SK-N-SH (cell line): Measurements from ENCODE around the gene MRPS6. TPM values are rescaled to one million over a fixed set of nuclear protein-coding genes. Genes with fewer than 3 reads are reported as not detected.

Experiments used
- CTCF ChIA-PET: fragments of 300-600, 350-600 bp; formaldehyde crosslinking; extraction: SDS; loops from one replicate; lab custom pipeline; 2021; lab: Yijun Ruan, JAX
- POLR2A ChIA-PET: fragments of 350-600 bp; sonication (Branson Sonifier 250); formaldehyde crosslinking; extraction: SDS; loops from one replicate; lab custom pipeline; 2020; ENCODE audit warnings: antibody characterized with exemption, inconsistent platforms; lab: Yijun Ruan, JAX
- DNase-seq: peaks from one replicate; pipeline ENCODE4 v3.0.0; 2012
- H2AFZ ChIP-seq: fragments of 200-600 bp; sonication (generic); 2 replicates; pipeline ENCODE4 v1.8.1; 2016; ENCODE audit warnings: antibody characterized with exemption, mild to moderate bottlenecking, low read depth
- H3F3A ChIP-seq: fragments of 200-600 bp; sonication (generic); replicated peaks from 2 replicates; pipeline ENCODE3; 2016; ENCODE audit warnings: antibody characterized with exemption, mild to moderate bottlenecking; ENCODE audit not compliant: insufficient read depth
- H3K27ac ChIP-seq, 2 experiments: fragments of 200-500 bp in 1 of 2; fragments of 200-600 bp in 1 of 2; sonication (Bioruptor generic) in 1 of 2; sonication (generic), shearing (Covaris generic) in 1 of 2; 2 replicates each; pipeline versions ENCODE4 v1.5.1 to v1.6.1; 2014 to 2016; ENCODE audit warnings: low read depth in 2 of 2, inconsistent platforms in 1 of 2, low read length in 1 of 2, mild to moderate bottlenecking in 1 of 2, mixed read lengths in 1 of 2
- H3K27me3 ChIP-seq: fragments of 200-600 bp; sonication (generic), shearing (Covaris generic); 2 replicates; pipeline ENCODE4 v1.6.1; 2016; ENCODE audit warnings: mixed run types; ENCODE audit not compliant: insufficient read depth
- H3K36me3 ChIP-seq, 2 experiments: fragments of 200-500 bp in 1 of 2; fragments of 200-600 bp in 1 of 2; sonication (Bioruptor generic) in 1 of 2; sonication (generic) in 1 of 2; replicated peaks in 1 of 2; 2 replicates each; pipeline versions ENCODE3 to v1.5.1; 2014 to 2016; ENCODE audit warnings: low read length in 1 of 2, mild to moderate bottlenecking in 1 of 2; ENCODE audit not compliant: insufficient read depth in 2 of 2, control insufficient read depth in 1 of 2
- H3K4me1 ChIP-seq, 2 experiments: fragments of 200-500 bp in 1 of 2; fragments of 200-600 bp in 1 of 2; sonication (Bioruptor generic) in 1 of 2; sonication (generic), shearing (Covaris generic) in 1 of 2; 2 replicates each; pipeline versions ENCODE4 v1.5.1 to v1.6.1; 2014 to 2016; ENCODE audit warnings: low read depth in 1 of 2, low read length in 1 of 2, mixed run types in 1 of 2; ENCODE audit not compliant: insufficient read depth in 2 of 2, control insufficient read depth in 1 of 2
- H3K4me2 ChIP-seq: fragments of 200-600 bp; sonication (generic), shearing (Covaris generic); 2 replicates; pipeline ENCODE4 v1.6.1; 2017; ENCODE audit warnings: mixed run types
- H3K4me3 ChIP-seq, 2 experiments: fragments of 200-500 bp in 1 of 2; fragments of 200-600 bp in 1 of 2; sonication (Bioruptor generic) in 1 of 2; sonication (generic), shearing (Covaris generic) in 1 of 2; 2 replicates each; pipeline versions ENCODE4 v1.5.1 to v1.8.1; 2014 to 2016; ENCODE audit warnings: low read depth in 2 of 2, inconsistent platforms in 1 of 2, low read length in 1 of 2, mild to moderate bottlenecking in 1 of 2, mixed read lengths in 1 of 2, moderate library complexity in 1 of 2
- H3K79me2 ChIP-seq: fragments of 200-600 bp; sonication (generic); 2 replicates; pipeline ENCODE4 v1.8.1; 2017; ENCODE audit warnings: mild to moderate bottlenecking; ENCODE audit not compliant: insufficient read depth
- H3K9ac ChIP-seq: fragments of 200-600 bp; sonication (generic); 2 replicates; pipeline ENCODE4 v1.6.1; 2017; ENCODE audit warnings: mixed run types
- H3K9me2 ChIP-seq: fragments of 200-600 bp; sonication (generic); 2 replicates; pipeline ENCODE4 v1.6.1; 2017; ENCODE audit warnings: mixed run types
- H3K9me3 ChIP-seq: fragments of 200-600 bp; sonication (generic); 2 replicates; pipeline ENCODE4 v1.6.1; 2017; ENCODE audit warnings: mixed run types, mild to moderate bottlenecking, moderate library complexity
- H4K20me1 ChIP-seq: fragments of 200-600 bp; sonication (generic); 2 replicates; pipeline ENCODE4 v1.6.1; 2017; ENCODE audit warnings: mild to moderate bottlenecking, mixed run types; ENCODE audit not compliant: insufficient read depth
- CHD2 ChIP-seq: fragments of 150-350 bp; IDR thresholded peaks from 2 replicates; pipeline ENCODE4 v1.6.1; 2018; ENCODE audit warnings: low read length; ENCODE audit not compliant: partially characterized antibody
- ELF1 ChIP-seq: IDR thresholded peaks from 2 replicates; pipeline ENCODE4 v1.4.0; 2012
- EP300 ChIP-seq, 2 experiments: IDR thresholded peaks; 2 replicates each; pipeline versions ENCODE4 v1.4.0 to v1.6.1; 2012; ENCODE audit warnings: borderline replicate concordance in 1 of 2, low read depth in 1 of 2, low read length in 1 of 2
- EZH2phosphoT487 ChIP-seq: fragments of 200-600 bp; sonication (generic); IDR thresholded peaks from 2 replicates; pipeline ENCODE4 v1.6.1; 2017; ENCODE audit warnings: low read depth, mixed run types, mild to moderate bottlenecking, antibody characterized with exemption, moderate library complexity, borderline replicate concordance
- FOSL2 ChIP-seq: IDR thresholded peaks from 2 replicates; pipeline ENCODE4 v1.4.0; 2012; ENCODE audit warnings: low read depth, mild to moderate bottlenecking, moderate library complexity, borderline replicate concordance
- FOXJ3 ChIP-seq: sonication (generic); formaldehyde crosslinking; IDR thresholded peaks from 2 replicates; pipeline ENCODE4 v1.5.1; 2020; ENCODE audit warnings: mild to moderate bottlenecking, missing genetic modification reagents
- GATA2 ChIP-seq: sonication (generic); formaldehyde crosslinking; IDR thresholded peaks from 2 replicates; pipeline ENCODE4 v1.5.0; 2020; ENCODE audit warnings: mild to moderate bottlenecking, missing genetic modification reagents
- IRF3 ChIP-seq: fragments of 150-350 bp; IDR thresholded peaks from 2 replicates; pipeline ENCODE4 v1.6.1; 2016; ENCODE audit warnings: mild to moderate bottlenecking, low read depth, low read length
- JUND ChIP-seq: IDR thresholded peaks from 2 replicates; pipeline ENCODE4 v1.4.0; 2012
- MAX ChIP-seq: IDR thresholded peaks from 2 replicates; pipeline ENCODE4 v1.4.0; 2012; ENCODE audit warnings: low read depth
- MEF2A ChIP-seq: IDR thresholded peaks from 2 replicates; pipeline ENCODE4 v1.4.0; 2012; ENCODE audit warnings: low read depth, borderline replicate concordance
- RCOR1 ChIP-seq: fragments of 150-350 bp; IDR thresholded peaks from 2 replicates; pipeline ENCODE4 v1.6.1; 2017; ENCODE audit warnings: antibody characterized with exemption, low read length
- RXRA ChIP-seq: IDR thresholded peaks from 2 replicates; pipeline ENCODE4 v1.4.0; 2012; ENCODE audit warnings: low read depth, mild to moderate bottlenecking, borderline replicate concordance
- SIN3A ChIP-seq: IDR thresholded peaks from 2 replicates; pipeline ENCODE4 v1.6.1; 2012; ENCODE audit warnings: low read depth, mild to moderate bottlenecking, low read length, moderate library complexity, borderline replicate concordance
- TEAD4 ChIP-seq: IDR thresholded peaks from 2 replicates; pipeline ENCODE4 v1.4.0; 2012; ENCODE audit warnings: mild to moderate bottlenecking, borderline replicate concordance; ENCODE audit not compliant: insufficient read depth
- YY1 ChIP-seq: IDR thresholded peaks from 2 replicates; pipeline ENCODE4 v1.4.0; 2012; ENCODE audit warnings: low read depth, mild to moderate bottlenecking
- WGBS: methylation state at CpG from one replicate; pipeline ENCODE4 v1.1.6; 2017; ENCODE audit warnings: low lambda C conversion rate; 5-methylcytosine and 5-hydroxymethylcytosine counted together
- polyA plus RNA-seq, 3 experiments: library from polyadenylated mRNA; depleted of rRNA; stranded (reverse); fragments of >200 nt; gene quantifications; 2 replicates each; pipeline ENCODE4 v1.2.3, GENCODE V29; 2012
- TF ChIP-seq, protein P1 (sequence below): IDR thresholded peaks from 2 replicates; pipeline ENCODE4 v1.6.1; 2012; ENCODE audit warnings: mild to moderate bottlenecking, low read depth, low read length, moderate library complexity
- TF ChIP-seq, protein P2 (sequence below): fragments of 200-600 bp; sonication (generic); IDR thresholded peaks from 2 replicates; pipeline ENCODE4 v1.6.1; 2017; ENCODE audit warnings: antibody characterized with exemption, mild to moderate bottlenecking, moderate library complexity

MRPS6 gene
- polyA plus RNA-seq, 1 of the 3 experiments (the other 2 are of a cell fraction): 69.2 TPM

GRCh38 chr21:34126269-34126668 is 52.9 kb downstream of the MRPS6 start:
- TF ChIP-seq ELF1 (no peak), RCOR1 (no peak), GATA2 (CRISPR knock-in tag) (no peak), RXRA (no peak), TEAD4 (no peak), MAX (no peak), IRF3 (no peak), MEF2A (no peak), FOSL2 (no peak), CHD2 (no peak), EP300 (IDR thresholded peaks at IDR 0.05; ENCODE audit: borderline replicate concordance in 1 of 2, low read depth in 1 of 2, low read length in 1 of 2) (no peak), EZH2phosphoT487 (no peak), FOXJ3 (CRISPR knock-in tag) (no peak), JUND (no peak), SIN3A (no peak), YY1 (no peak)
- TF ChIP-seq, protein P1, sequence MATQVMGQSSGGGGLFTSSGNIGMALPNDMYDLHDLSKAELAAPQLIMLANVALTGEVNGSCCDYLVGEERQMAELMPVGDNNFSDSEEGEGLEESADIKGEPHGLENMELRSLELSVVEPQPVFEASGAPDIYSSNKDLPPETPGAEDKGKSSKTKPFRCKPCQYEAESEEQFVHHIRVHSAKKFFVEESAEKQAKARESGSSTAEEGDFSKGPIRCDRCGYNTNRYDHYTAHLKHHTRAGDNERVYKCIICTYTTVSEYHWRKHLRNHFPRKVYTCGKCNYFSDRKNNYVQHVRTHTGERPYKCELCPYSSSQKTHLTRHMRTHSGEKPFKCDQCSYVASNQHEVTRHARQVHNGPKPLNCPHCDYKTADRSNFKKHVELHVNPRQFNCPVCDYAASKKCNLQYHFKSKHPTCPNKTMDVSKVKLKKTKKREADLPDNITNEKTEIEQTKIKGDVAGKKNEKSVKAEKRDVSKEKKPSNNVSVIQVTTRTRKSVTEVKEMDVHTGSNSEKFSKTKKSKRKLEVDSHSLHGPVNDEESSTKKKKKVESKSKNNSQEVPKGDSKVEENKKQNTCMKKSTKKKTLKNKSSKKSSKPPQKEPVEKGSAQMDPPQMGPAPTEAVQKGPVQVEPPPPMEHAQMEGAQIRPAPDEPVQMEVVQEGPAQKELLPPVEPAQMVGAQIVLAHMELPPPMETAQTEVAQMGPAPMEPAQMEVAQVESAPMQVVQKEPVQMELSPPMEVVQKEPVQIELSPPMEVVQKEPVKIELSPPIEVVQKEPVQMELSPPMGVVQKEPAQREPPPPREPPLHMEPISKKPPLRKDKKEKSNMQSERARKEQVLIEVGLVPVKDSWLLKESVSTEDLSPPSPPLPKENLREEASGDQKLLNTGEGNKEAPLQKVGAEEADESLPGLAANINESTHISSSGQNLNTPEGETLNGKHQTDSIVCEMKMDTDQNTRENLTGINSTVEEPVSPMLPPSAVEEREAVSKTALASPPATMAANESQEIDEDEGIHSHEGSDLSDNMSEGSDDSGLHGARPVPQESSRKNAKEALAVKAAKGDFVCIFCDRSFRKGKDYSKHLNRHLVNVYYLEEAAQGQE: no peak
- TF ChIP-seq, protein P2, sequence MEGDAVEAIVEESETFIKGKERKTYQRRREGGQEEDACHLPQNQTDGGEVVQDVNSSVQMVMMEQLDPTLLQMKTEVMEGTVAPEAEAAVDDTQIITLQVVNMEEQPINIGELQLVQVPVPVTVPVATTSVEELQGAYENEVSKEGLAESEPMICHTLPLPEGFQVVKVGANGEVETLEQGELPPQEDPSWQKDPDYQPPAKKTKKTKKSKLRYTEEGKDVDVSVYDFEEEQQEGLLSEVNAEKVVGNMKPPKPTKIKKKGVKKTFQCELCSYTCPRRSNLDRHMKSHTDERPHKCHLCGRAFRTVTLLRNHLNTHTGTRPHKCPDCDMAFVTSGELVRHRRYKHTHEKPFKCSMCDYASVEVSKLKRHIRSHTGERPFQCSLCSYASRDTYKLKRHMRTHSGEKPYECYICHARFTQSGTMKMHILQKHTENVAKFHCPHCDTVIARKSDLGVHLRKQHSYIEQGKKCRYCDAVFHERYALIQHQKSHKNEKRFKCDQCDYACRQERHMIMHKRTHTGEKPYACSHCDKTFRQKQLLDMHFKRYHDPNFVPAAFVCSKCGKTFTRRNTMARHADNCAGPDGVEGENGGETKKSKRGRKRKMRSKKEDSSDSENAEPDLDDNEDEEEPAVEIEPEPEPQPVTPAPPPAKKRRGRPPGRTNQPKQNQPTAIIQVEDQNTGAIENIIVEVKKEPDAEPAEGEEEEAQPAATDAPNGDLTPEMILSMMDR: no peak
- no peaks in the 10 kb centered on the region for H3K9me3 ChIP-seq
- WGBS: 97% methylated on average over 10 of the region's 10 CpGs
- peaks cover 4 to 14% of the 10 kb centered on the region in 2 experiments for H3K36me3 ChIP-seq
- H3F3A ChIP-seq: peaks cover 16% of the 10 kb centered on the region
- POLR2A ChIA-PET: no interaction called here
- no peak overlapping the region for H2AFZ ChIP-seq
- H4K20me1 ChIP-seq: no peaks in the 10 kb centered on the region
- H3K4me1 ChIP-seq: peaks cover 22 to 40% of the 10 kb centered on the region in 2 experiments
- no peak overlapping the region for H3K4me2 ChIP-seq
- H3K9me2 ChIP-seq: no peaks in the 10 kb centered on the region
- CTCF ChIA-PET: interaction anchor here (1.2 kb wide), 1 partner anchor 12 kb away, joined by 3 read pairs; no protein-coding TSS in a partner anchor
- H3K27me3 ChIP-seq: no peaks in the 10 kb centered on the region
- no peak overlapping the region for H3K9ac ChIP-seq
- H3K79me2 ChIP-seq: peaks cover 58% of the 10 kb centered on the region
- no peak overlapping the region for H3K4me3 ChIP-seq
- no peak overlapping the region; a peak in 1 of 4 replicates for H3K27ac ChIP-seq
- DNase-seq: no peak
